ENCODE measurements around the gene DENND1A.
"Not testable (repeated sequence)": the region's sequence is repeated elsewhere in the genome, so short reads cannot be mapped to it uniquely, and the experiment has no call there.

Gene DENND1A

DNA sequence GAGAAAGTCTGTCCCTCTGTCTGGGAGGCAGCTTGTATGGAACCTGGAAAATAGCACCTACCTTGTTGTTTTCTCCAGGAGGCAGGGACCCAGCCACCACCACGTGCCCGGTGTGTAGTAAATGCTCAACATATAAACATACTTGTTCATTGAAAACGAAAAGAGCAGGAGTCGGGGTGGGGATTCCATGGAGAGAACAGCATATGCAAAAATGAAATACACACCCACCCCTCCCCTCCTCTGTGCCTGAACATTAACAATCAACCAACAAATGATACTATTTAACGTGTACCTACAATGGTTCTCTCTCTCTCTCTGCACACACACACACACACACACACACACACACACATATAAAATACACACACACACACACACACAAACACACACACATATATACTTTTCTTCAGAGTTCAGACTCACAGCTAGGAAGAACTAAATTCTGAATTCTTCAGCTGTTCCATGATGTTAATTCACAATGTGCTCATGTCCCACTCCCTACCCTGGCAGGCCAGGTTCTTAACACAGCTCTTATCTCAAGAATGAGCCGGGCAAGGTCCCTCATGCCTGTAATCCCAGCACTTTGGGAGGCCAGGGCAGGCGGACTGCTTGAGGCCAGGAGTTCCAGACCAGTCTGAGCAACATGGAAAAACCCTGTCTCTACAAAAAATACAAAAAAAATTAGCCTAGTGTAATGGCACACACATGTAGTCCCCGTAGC lies 16.3 kb upstream of the DENND1A start:
- no peak for DNase-seq

DNA sequence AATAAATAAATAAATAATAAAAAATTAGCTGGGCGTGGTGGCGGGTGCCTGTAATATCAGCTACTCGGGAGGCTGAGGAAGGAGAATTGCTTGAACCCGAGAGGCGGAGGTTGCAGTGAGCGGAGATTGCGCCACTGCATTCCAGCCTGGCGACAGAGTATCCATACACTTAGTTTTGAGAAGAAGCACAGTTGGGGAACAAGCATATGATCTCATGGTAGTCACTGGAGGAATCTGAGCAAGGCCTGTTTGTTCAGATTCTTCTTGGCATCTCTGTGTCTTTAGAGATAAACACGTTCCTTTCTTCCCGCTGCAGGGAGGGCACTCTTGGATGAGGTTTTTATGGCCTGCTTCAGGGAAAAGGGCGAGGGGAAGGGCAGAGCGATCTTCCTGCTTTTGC lies 15.6 kb upstream of the DENND1A start:
- no peak for DNase-seq

DNA sequence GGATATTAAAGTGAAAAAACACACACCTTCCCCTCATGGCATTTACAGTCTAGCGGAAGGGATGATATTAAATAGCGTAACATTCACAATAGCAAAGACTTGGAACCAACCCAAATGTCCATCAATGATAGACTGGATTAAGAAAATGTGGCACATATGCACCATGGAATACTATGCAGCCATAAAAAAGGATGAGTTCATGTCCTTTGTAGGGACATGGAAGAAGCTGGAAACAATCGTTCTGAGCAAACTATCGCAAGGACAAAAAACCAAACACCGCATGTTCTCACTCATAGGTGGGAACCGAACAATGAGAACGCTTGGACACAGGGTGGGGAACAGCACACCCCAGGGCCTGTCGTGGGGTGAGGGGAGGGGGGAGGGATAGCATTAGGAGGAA lies 14.5 kb upstream of the DENND1A start:
- DNase-seq = not testable (repeated sequence)

DNA sequence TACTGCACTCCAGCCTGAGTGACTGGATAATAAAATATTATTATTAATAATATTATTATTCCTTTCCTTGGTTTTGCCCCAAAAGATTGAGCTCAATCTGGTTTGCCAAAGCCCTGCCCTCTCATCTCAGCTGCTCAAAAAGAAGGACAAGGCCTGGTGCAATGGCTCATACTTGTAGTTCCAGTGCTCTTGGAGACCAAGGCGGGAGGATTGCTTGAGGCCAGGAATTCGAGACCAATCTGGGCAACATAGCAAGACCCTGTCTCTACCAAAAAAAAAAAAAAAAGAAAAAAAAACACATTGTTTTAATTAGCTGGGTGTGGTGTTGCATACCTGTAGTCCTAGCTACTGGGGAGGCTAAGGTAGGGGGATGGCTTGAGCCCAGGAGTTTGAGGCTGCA lies 13.7 kb upstream of the DENND1A start:
- DNase-seq = no peak

DNA sequence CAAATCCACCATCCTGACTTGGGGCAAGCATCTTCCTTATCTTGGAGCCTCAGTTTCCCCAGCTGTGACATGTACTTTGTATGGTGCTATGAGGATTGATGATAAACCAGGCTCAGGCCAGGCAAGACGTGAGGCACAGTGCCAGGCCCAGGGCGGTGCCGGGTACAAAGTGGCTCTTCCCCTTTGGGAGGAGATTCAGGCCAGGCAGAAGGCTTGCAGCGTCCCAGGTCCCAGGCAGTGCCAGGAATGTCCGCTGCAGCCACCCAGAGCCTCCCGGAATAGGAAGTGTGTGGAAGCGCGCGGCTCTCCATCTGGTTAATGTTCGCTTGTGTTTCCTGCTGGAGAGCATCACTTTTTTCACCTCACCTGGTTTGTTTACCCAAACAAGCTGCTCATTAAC lies 12.6 kb upstream of the DENND1A start:
- no peak for DNase-seq

DNA sequence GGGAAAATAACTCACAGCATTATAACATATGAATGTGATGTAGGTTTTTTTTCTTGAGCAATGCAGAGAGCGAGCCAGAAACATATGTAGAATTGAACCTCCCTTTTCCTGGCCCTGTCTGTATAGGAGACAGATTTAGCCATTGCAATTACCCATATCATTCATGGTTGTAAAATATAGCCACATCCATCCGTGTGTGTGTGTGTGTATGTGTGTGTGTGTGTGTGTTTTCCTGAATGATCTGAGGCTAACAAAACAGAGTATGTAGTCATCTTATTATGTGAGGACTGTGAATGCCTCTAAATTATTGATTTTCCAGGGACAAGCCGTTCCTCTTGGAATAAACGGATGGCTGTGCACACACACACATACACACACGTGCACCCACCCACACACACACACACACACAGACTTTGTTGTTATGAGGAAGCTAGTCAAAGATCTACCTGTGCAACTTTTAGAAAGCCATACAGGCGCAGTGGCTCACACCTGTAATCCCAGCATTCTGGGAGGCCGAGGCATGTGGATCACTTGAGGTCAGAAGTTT lies 11.7 kb upstream of the DENND1A start:
- DNase-seq = no peak

DNA sequence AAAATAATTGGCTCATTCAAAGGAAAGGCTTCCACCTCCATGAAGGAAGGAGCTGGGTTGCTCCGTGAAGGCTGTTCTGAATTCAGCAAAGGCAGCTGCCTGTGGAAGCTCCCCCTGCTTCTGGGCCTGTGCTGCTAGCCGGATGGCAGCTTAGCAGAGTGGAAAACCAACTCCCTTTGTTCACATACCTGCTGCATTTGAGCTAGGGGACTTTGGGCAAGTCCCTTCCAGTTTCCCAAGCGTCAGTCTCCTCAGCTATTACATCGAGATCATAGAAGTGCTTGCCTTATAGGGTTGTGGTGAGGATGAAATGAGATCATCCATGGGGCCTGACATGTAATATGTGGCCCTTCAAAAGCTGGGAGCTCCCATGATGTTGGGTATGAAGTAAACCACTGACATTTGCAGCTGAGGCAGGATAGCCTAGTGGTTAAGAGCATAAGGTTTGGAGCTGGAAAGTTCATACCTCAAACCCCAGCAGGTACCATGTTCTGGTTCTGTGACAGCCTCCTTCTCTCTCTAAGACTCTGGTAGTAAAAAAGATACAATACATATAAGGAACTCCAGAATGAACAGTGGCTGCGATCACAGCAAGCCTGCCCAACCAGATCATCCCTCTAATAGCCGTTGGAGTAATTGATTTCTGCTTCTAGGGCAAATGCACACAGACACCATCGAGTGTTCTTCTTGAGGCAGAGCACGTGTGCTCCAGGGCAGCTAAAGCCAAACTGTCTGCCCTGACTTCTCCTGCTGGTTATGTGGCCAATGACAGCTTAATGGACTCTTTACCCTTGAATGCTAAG lies 11.0 kb upstream of the DENND1A start:
- no peak for DNase-seq

DNA sequence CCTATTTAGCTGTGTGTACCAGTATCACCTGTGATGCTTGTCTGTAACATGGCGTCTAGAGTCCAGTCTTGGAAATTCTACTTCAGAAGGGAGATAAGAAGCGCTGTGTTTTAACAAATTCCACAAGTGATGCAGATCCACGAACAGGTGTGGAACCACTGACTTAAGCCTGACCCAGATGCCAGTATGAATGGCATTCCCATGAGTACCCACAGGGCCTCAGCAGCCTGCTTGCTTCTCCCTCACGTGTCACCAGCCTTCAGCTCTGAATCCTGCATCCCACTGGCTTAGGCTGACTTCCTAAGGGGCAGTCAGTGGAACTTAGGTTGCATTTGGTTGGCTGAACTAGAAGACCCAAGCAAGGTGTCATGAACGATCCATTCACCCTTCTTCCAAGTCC lies 8.5 kb upstream of the DENND1A start:
- no peak for DNase-seq

DNA sequence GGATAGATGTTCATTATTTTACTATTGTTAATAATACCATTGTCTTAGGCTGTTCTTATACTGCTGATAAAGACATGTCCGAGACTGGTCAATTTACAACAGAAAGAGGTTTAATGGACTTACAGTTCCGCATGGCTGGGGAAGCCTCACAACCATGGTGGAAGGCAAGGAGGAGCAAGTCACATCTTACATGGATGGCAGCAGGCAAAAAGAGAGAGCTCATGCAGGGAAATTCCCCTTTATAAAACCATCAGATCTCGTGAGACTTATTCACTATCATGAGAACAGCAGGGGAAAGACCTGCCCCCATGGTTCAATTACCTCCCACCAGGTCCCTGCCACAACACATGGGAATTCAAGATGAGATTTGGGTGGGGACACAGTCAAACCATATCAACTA lies 6.6 kb upstream of the DENND1A start:
- not testable (repeated sequence) for DNase-seq

DNA sequence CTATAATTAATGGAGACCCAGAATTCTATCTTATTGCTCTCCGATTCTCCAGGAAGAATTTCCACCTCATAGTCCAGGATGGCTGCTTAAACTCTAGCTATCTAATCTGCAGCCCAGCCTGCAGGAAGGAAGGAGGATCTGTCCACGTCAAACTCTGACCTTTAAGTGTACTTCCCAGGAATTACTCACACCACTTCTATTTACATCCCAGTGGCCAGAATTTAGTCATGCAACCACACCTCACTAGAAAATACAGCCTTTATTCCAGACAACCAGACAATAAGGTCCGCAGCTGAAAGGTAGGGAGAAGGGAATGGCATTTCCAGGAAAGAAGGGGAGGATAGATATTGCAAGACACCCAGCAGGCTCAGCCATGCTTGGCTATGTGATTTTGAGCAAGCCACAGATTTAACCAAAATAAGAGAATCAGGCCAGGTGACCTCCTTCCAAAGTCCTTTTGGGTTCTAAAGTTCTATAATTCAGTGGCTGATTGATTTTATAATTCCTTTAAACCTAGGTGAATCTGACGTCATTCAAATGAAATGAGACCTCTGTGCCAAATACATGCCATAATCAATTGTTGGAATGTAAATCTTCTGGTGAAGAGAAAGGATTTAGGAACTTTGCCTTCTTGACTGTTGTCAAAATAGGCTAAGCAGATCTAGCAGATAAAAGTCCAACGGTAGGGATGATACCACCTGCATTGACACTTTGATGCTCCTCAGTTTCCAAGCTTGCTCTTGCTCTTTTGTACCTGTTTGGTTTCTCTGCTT lies 3.7 kb upstream of the DENND1A start:
- DNase-seq = no peak

DNA sequence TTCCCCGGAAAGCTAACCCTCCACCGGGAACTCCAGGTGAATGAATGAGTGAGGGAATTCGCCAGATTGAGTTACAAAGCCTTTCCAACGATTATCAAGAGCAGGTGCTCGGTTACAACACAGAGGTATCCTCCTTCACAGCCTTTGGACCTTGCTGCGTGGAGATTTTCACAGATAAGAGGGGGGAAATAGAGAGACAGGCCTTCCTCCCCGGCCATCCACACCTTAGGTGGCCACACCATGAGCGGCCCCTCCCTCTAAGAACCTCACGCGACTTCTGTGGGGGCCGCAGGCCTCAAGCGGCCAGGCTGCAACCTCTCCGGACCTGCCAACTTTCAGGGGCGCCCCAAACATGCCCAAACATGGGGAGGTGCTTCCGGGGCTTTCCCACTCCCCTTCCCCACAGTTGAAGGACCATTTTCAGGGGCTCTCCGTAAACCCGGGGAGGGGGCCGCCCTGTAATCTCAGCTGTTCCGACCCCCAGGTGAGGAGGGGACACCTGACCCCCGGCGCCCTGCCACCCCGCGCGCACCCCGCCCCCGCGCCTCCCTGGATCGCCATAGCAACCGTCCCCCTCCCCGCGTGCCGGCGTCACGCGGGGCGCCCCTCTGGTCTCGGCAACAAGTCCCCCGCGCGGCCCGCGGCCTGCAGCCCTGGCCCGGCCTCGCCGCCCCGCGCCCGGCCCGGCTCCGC lies 603 bp downstream of the DENND1A start:
- DNase-seq = no peak

DNA sequence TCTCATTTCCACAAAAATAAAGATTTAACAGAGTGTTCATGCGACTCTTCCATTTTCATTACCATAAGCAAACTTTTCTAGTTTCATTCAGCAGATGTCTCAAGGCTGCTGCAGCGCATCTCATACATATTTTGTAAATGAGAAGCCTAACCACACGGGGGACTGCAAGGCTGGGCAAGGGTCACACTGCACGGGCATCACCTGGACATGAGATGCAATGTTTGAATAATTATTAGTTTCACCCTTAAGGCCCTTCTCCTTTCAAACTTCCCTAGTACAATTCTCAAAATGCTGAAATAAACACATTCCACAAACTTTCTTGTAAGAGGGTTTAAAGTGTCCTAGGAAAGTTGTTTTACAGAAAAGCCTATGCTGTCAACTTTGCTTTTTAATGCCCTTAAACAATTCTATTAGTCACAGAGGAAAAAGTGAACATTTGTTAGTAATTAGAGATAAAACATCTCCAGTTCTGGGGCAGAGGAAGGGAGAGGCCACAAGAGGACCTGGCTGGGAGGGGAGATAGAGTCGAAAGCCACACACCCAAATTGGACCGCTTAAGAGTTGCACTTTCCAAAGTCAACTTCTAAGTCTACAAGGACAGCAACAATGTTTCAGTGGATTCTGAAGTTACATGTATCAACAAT lies 1.3 kb downstream of the DENND1A start:
- no peak for DNase-seq

DNA sequence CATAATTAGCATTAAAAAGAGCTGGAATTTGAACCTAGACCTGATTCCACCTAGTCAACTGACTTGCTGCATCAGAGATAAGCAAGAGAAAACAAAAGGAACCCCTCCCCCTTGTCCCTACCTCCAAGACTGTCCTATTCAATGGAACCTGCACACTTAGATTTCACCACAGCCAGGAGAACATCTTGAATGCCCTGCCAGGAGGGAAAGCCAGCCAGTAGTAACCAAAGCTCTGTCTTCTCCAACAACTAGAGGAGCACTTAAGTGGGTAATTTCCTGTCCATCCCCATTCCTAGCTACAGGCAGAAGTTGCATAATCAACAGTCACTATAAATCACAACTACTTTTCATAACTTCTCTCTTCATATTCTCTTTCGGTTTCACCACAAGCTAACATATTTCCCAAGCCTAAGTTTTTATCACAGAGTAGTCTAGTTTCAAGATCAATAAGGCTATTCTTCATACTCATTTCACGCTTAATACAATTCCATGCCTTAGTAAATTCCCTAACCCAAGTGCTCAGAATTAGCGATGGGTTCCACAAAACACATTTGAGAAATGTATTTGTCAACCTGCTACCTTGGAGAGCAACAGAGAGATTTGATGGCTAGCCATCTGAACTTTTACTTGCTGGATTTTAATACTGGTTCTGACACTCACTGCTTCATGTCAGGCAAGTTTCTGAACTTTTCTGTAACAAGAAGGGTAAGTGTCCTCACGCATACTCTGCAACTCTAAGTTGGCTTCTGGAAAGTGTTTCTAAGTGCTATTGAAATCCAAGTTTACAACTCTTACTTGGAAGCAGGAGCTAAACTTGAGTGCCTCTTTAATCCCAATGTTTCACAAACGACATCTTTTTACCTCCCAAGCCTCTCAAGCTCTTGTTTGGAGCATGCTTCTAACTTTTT lies 2.0 kb downstream of the DENND1A start:
- no peak for DNase-seq

DNA sequence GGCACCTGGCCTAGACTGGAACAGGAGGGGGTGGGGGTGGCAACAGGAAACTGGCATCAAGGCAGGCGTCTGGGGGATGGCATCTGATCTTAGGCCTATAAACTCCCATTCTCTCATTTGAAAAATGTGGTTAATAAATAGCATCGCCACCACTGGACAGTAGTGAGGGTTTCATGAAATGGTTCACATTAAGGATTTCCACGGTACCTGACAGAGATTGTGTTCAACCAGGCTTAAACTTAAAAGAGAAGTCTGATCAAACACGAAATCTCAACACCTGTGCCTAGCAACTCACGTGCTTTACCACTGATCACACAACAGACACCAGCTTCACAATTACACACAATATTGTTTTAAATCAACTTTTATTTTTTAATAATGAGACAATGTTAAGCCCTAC lies 3.0 kb downstream of the DENND1A start:
- DNase-seq = no peak

DNA sequence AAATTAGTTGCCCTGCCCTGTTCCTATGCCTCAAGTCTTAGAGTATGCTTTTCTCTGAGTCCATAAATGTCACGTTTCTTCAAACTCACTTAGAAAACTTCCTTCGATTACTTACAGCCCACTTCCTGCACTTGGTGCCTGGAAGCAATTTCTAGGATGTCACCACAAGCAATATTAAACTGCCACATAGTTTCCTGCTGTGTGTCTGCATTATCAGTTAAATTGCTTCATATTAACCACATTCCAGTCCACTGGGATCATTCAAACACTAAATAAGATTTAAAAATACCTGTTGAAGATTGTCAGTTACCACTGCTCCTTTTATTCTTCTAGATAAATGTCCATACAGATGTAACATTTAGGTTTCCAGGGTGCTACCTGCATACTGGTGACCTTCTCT lies 4.1 kb downstream of the DENND1A start:
- no peak for DNase-seq

DNA sequence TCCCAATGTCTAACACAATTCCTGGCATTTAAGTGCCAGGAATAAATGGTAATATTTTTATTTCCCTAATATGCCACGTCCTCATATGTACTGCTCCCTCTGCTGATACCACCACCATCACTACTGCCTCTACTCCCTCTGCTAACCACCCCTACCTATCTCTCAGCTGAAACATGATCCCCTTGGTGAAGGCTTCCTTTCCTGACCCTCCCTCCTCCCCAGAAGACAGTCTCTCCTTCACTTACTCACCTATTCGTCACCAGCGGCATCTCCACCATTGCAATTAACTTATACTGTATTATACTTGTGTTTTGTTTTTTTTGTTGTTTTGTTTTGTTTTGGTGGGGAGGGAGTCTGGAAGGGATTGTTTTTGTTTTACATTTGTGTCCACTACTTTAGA lies 4.8 kb downstream of the DENND1A start:
- no peak for DNase-seq

DNA sequence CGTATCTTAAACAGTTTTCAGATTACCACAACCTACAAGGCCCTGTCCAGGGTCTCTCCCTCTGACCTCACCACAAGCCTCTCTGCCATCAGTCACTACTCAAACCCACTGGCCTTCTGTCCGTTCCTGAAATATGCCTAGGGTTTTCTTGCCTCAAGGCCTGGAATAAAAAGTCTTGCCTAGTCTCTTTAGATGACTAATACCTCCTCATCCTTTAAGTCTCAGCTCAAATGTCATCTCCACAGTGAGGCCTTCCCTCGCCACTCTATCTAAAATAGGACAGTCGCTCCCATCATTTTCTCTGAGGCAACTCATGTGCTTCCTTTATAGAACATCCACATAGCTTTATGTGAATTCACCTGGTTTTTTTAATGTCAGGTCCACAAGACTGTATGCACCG lies 5.2 kb downstream of the DENND1A start:
- no peak for DNase-seq

DNA sequence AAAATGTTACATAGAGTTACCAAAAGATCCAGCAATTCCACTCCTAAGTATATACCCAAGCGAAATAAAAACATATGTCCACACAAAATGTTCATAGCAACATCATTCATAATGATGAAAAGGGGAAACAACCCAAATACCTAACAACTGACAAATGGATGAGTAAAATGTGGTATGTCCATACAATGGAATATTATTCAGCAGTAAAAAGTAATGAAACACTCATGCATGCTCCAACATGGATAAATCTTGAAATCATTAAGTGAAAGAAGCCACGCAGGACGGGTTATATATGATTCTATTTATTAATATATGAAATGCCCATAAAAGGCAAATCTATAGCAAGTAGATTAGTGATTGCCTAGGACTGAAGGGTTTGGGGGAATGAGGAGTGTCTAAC lies 6.0 kb downstream of the DENND1A start:
- no peak for DNase-seq

DNA sequence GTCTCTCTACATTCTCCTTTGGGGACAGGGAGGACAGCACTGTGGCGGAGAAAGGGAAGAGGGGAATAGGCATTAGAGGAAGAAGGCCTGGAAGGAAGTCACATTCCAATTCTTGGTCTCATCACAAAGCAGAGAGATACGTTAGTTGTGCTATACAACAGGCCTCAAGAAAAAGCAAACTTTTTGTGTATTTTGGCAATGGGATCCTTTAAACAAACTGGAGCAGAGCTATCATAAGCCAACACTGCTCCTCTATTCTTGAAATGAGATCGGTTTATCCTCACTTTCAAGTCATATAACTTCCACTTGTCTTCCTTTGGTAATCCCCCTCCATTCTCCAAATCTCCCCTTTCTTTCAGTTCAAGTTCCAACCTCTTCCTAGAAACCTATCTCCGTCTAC lies 6.5 kb downstream of the DENND1A start:
- no peak for DNase-seq

DNA sequence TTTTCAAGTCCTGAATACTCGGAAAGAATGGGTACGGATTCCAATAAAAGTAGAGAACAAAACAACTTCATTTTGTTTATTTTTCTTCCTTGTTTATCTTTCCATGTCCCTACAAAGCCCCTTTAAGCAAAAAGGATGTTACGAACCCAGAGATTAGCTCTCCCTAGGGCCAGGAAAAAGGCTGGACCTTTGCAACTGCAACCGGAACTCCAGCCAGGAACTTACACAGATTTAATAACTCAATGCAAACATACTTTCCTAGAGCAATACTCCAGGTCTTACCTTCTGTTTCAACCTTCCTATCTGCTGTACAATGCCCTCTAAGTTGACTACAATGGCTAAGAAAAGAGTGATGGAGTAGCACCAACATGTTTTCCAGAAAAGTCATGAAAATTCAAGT lies 7.0 kb downstream of the DENND1A start:
- DNase-seq = no peak

DNA sequence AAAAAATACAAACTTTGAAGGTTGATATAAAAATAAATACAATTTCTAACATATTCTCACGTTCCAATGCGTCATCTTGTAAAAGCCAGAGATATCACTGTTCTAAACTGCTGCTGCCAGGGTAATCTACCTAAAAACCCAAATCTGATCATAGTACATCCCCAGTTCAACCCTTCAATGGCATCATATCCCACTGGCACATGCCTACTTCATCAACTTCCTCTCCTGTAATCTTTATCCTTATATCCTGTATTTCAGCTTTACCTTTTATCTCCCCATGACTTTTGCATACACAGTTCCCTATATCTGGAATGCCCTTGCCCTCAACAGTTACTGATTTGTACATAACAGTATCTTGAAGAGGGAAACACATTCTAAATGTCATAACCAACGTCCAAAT lies 7.5 kb downstream of the DENND1A start:
- no peak for DNase-seq
